HCT116 (cell line): ENCODE data around the gene DHRS4. TPM values are rescaled to one million over a fixed set of nuclear protein-coding genes. Genes with fewer than 3 reads are reported as not detected.

ENCODE experiments used
- ATAC-seq: fragments of 200-7000 bp; cut with Tn5 transposase; 2 replicates; pipeline ENCODE4 v1.9.1; 2020; ENCODE audit warnings: mild to moderate bottlenecking, moderate library complexity
- BruUV-seq: library from RNA; stranded (reverse); fragments of 400-500 nt; replicated peaks from 2 replicates; lab custom pipeline; 2021; lab: Mats Ljungman, UMichigan
- CTCF ChIA-PET: fragments of 300-600 bp; sonication (Branson Sonifier 250); formaldehyde crosslinking; loops from one replicate; lab custom pipeline; 2021; ENCODE audit warnings: antibody characterized with exemption; lab: Charles Lee
- POLR2A ChIA-PET: fragments of 300-600, 350-600 bp; sonication (Branson Sonifier 250); formaldehyde crosslinking; loops from one replicate; lab custom pipeline; 2021; ENCODE audit warnings: antibody characterized with exemption; lab: Charles Lee
- RAD21 ChIA-PET, 2 experiments: fragments of 300-600 bp; sonication (Branson Sonifier 250); formaldehyde crosslinking; loops; one replicate each; lab custom pipeline; 2023; ENCODE audit warnings: low total read pairs in 2 of 2; ENCODE audit not compliant: uncharacterized antibody in 2 of 2, unreplicated experiment in 2 of 2, low non-redundant PET in 1 of 2; lab: Charles Lee
- DNase-seq: peaks from one replicate; pipeline ENCODE4 v3.0.0-alpha.2; 2010; ENCODE audit warnings: low read depth, low spot score
- H2AFZ ChIP-seq: fragments of 200-600 bp; shearing (Covaris generic), sonication (generic); 2 replicates; pipeline ENCODE4 v1.6.1; 2017; ENCODE audit warnings: low read depth, mixed run types, mixed read lengths, antibody characterized with exemption, low read length; ENCODE audit not compliant: poor library complexity, severe bottlenecking
- H3K27ac ChIP-seq: 2 replicates; pipeline ENCODE4 v1.5.1; 2012; ENCODE audit warnings: low read depth, low read length
- H3K27me3 ChIP-seq: fragments of 200-600 bp; sonication (generic); 2 replicates; pipeline ENCODE4 v1.6.1; 2016; ENCODE audit warnings: mixed run types, low read length, mixed read lengths; ENCODE audit not compliant: insufficient read depth
- H3K36me3 ChIP-seq, 2 experiments: fragments of 200-500 bp in 1 of 2; fragments of 200-600 bp in 1 of 2; sonication (Bioruptor generic) in 1 of 2; sonication (generic) in 1 of 2; 2 replicates each; pipeline versions ENCODE4 v1.5.1 to v1.6.1; 2014 to 2016; ENCODE audit warnings: low read length in 2 of 2, inconsistent platforms in 1 of 2, mixed read lengths in 1 of 2, mixed run types in 1 of 2; ENCODE audit not compliant: insufficient read depth in 2 of 2, control insufficient read depth in 1 of 2
- H3K4me1 ChIP-seq, 2 experiments: fragments of 200-600 bp in 1 of 2; sonication (generic) in 1 of 2; 2 replicates each; pipeline versions ENCODE4 v1.5.1 to v1.6.1; 2012 to 2017; ENCODE audit warnings: low read length in 2 of 2, inconsistent platforms in 1 of 2, mild to moderate bottlenecking in 1 of 2, mixed read lengths in 1 of 2, mixed run types in 1 of 2, moderate library complexity in 1 of 2; ENCODE audit not compliant: insufficient read depth in 2 of 2, control insufficient read depth in 1 of 2
- H3K4me2 ChIP-seq: fragments of 200-600 bp; sonication (generic); 2 replicates; pipeline ENCODE4 v1.6.1; 2017; ENCODE audit warnings: mixed run types, low read length, mixed read lengths
- H3K4me3 ChIP-seq, 2 experiments: fragments of 200-600 bp in 1 of 2; sonication (generic) in 1 of 2; replicated peaks in 1 of 2; 2 replicates each; pipeline ENCODE4 v1.5.1; 2011 to 2016; ENCODE audit warnings: low read length in 2 of 2, control low read depth in 1 of 2, low read depth in 1 of 2, mild to moderate bottlenecking in 1 of 2, mixed read lengths in 1 of 2, mixed run types in 1 of 2
- H3K79me2 ChIP-seq: fragments of 200-600 bp; sonication (generic); 2 replicates; pipeline ENCODE4 v1.6.1; 2017; ENCODE audit warnings: mild to moderate bottlenecking, mixed run types, low read length, moderate library complexity, mixed read lengths; ENCODE audit not compliant: insufficient read depth
- H3K9ac ChIP-seq: fragments of 200-600 bp; sonication (generic); 2 replicates; pipeline ENCODE4 v1.6.1; 2016; ENCODE audit warnings: low read length, mixed read lengths
- H3K9me2 ChIP-seq: fragments of 200-600 bp; sonication (generic), shearing (Covaris generic); 2 replicates; pipeline ENCODE4 v1.6.1; 2017; ENCODE audit warnings: mixed run types, mild to moderate bottlenecking, moderate library complexity; ENCODE audit not compliant: insufficient read depth
- H3K9me3 ChIP-seq, 2 experiments: fragments of 200-500 bp in 1 of 2; fragments of 200-600 bp in 1 of 2; sonication (Bioruptor generic) in 1 of 2; sonication (generic) in 1 of 2; 2 replicates each; pipeline ENCODE4 v1.6.1; 2014 to 2017; ENCODE audit warnings: low read length in 2 of 2, mixed read lengths in 2 of 2, inconsistent platforms in 1 of 2, low read depth in 1 of 2, mild to moderate bottlenecking in 1 of 2, mixed run types in 1 of 2, moderate library complexity in 1 of 2; ENCODE audit not compliant: control insufficient read depth in 1 of 2, insufficient read depth in 1 of 2
- H4K20me1 ChIP-seq: fragments of 200-600 bp; sonication (generic), shearing (Covaris generic); 2 replicates; pipeline ENCODE4 v1.6.1; 2017; ENCODE audit warnings: mixed run types, mild to moderate bottlenecking, moderate library complexity; ENCODE audit not compliant: insufficient read depth
- CEBPB ChIP-seq: IDR thresholded peaks from 2 replicates; pipeline ENCODE4 v1.6.1; 2012; ENCODE audit warnings: low read depth
- EGR1 ChIP-seq: IDR thresholded peaks from 2 replicates; pipeline ENCODE4 v1.6.1; 2012; ENCODE audit warnings: low read depth
- EZH2 ChIP-seq: fragments of 200-600 bp; sonication (generic); IDR thresholded peaks from 2 replicates; pipeline ENCODE4 v1.6.1; 2017; ENCODE audit warnings: antibody characterized with exemption, mixed run types
- EZH2phosphoT487 ChIP-seq: fragments of 200-600 bp; IDR thresholded peaks from 2 replicates; pipeline ENCODE4 v1.6.1; 2018; ENCODE audit warnings: antibody characterized with exemption, borderline replicate concordance
- FOSL1 ChIP-seq: IDR thresholded peaks from 2 replicates; pipeline ENCODE4 v1.6.1; 2012; ENCODE audit warnings: low read depth
- JUND ChIP-seq: IDR thresholded peaks from 2 replicates; pipeline ENCODE4 v1.6.1; 2012
- POLR2A ChIP-seq: IDR thresholded peaks from 2 replicates; pipeline ENCODE4 v1.7.0; 2011; ENCODE audit warnings: borderline replicate concordance; ENCODE audit not compliant: insufficient read depth, insufficient read length; ENCODE audit errors: extremely low read depth
- POLR2AphosphoS5 ChIP-seq: IDR thresholded peaks from 2 replicates; pipeline ENCODE4 v1.6.1; 2011; ENCODE audit warnings: mild to moderate bottlenecking, low read depth, low read length, moderate library complexity
- SIN3A ChIP-seq: IDR thresholded peaks from 2 replicates; pipeline ENCODE4 v1.6.1; 2012; ENCODE audit warnings: low read depth
- SP1 ChIP-seq: IDR thresholded peaks from 2 replicates; pipeline ENCODE4 v1.6.1; 2012; ENCODE audit warnings: low read depth
- SRF ChIP-seq: IDR thresholded peaks from 2 replicates; pipeline ENCODE4 v1.6.1; 2012; ENCODE audit warnings: low read depth
- TCF7L2 ChIP-seq: IDR thresholded peaks from 2 replicates; pipeline ENCODE4 v1.7.0; 2011; ENCODE audit warnings: borderline replicate concordance, inconsistent platforms; ENCODE audit not compliant: insufficient read depth, insufficient read length; ENCODE audit errors: extremely low read depth
- YY1 ChIP-seq: IDR thresholded peaks from 2 replicates; pipeline ENCODE4 v1.6.1; 2011; ENCODE audit warnings: low read length, low read depth, moderate library complexity, mild to moderate bottlenecking; ENCODE audit not compliant: insufficient replicate concordance; ENCODE audit errors: extremely low read depth
- ZNF274 ChIP-seq: fragments of 200-500 bp; sonication (Bioruptor generic); IDR thresholded peaks from 2 replicates; pipeline ENCODE4 v1.6.1; 2014; ENCODE audit warnings: mild to moderate bottlenecking, low read depth, low read length, inconsistent platforms
- intact Hi-C: fragments of 100-400 bp; cut with micrococcal nuclease; formaldehyde crosslinking; loops from 2 replicates; pipeline ENCODE4 v1.10.0; 2022
- total RNA-seq: library from RNA; stranded (reverse); gene quantifications from one replicate; pipeline ENCODE4 v1.2.1, GENCODE V29; 2021; ENCODE audit not compliant: unreplicated experiment
- TF ChIP-seq, protein P1 (sequence below): IDR thresholded peaks from 2 replicates; pipeline ENCODE4 v1.6.1; 2012
- TF ChIP-seq, protein P2 (sequence below): IDR thresholded peaks from 2 replicates; pipeline ENCODE4 v1.6.1; 2012
- TF ChIP-seq, protein P3 (sequence below): IDR thresholded peaks from 2 replicates; pipeline ENCODE4 v1.6.1; 2011; ENCODE audit warnings: mild to moderate bottlenecking, low read length, moderate library complexity; ENCODE audit not compliant: insufficient replicate concordance; ENCODE audit errors: extremely low read depth
- TF ChIP-seq, protein P4 (sequence below): IDR thresholded peaks from 2 replicates; pipeline ENCODE4 v1.6.1; 2012; ENCODE audit warnings: low read depth

Gene DHRS4
- total RNA-seq, 1 experiment from 2014 or later, result 21.8 TPM

DNA sequence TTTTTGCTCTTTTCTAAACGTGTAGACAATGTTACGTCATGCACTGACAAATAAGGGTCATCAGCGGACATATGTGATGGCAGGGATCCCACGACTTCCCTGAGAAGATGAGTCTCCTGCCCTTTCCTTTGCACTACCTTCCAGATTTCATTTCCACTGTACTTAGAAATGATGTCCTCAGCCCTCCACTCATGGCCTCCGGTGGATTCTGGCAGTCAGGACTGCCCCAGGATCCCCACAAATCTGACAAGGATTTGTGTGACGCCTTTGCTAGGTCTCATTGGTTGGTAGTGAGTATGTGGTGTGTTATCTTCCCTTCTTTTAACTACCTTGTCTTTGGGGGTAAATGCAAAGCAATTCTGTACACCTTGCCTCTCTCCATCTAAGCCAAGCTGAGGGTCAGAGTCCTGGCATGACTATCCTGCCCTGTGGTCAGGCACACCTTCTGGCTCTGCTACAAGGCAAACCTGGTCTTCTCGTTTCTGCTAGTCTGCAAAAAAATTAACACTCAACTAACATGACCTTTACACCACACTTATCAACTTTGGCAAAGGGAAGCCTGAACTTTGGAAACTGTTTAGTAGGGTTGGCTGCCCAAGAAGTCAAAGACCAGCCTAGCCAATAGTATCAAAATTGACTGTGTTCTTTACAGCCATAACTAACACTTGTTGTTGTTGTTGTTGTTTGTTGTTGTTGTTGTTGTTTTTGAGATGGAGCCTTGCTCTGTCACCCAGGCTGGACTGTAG lies 17.3 kb upstream of the DHRS4 start:
- no peaks in the 10 kb centered on the region for H3K9me2 ChIP-seq
- H3K4me1 ChIP-seq, result no peaks in the 10 kb centered on the region
- H3K4me2 ChIP-seq, result no peak overlapping the region
- H3K4me3 ChIP-seq, result no peak overlapping the region
- ATAC-seq (no peak), DNase-seq (no peak)
- H2AFZ ChIP-seq, result no peak overlapping the region
- no peaks in the 10 kb centered on the region for H3K9me3 ChIP-seq
- no peaks in the 10 kb centered on the region for H3K79me2 ChIP-seq
- ChIA-PET CTCF (no interaction called here), POLR2A (no interaction called here), RAD21 (no interaction called here)
- no peak overlapping the region for H3K27ac ChIP-seq
- no peaks in the 10 kb centered on the region for H4K20me1 ChIP-seq
- no peak for TF ChIP-seq CEBPB
- TF ChIP-seq, protein P1, sequence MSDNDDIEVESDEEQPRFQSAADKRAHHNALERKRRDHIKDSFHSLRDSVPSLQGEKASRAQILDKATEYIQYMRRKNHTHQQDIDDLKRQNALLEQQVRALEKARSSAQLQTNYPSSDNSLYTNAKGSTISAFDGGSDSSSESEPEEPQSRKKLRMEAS, result no peak
- TF ChIP-seq EZH2, result no peak
- no peak for TF ChIP-seq JUND
- no peak for TF ChIP-seq SP1
- TF ChIP-seq YY1, result no peak
- TF ChIP-seq EGR1, result no peak
- TF ChIP-seq FOSL1, result no peak
- no peak for TF ChIP-seq ZNF274
- TF ChIP-seq, protein P2, sequence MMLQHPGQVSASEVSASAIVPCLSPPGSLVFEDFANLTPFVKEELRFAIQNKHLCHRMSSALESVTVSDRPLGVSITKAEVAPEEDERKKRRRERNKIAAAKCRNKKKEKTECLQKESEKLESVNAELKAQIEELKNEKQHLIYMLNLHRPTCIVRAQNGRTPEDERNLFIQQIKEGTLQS, result no peak
- TF ChIP-seq TCF7L2, result no peak
- no peak for TF ChIP-seq EZH2phosphoT487
- no peak for TF ChIP-seq POLR2AphosphoS5
- no peak for TF ChIP-seq SRF
- TF ChIP-seq POLR2A, result no peak
- TF ChIP-seq, protein P3, sequence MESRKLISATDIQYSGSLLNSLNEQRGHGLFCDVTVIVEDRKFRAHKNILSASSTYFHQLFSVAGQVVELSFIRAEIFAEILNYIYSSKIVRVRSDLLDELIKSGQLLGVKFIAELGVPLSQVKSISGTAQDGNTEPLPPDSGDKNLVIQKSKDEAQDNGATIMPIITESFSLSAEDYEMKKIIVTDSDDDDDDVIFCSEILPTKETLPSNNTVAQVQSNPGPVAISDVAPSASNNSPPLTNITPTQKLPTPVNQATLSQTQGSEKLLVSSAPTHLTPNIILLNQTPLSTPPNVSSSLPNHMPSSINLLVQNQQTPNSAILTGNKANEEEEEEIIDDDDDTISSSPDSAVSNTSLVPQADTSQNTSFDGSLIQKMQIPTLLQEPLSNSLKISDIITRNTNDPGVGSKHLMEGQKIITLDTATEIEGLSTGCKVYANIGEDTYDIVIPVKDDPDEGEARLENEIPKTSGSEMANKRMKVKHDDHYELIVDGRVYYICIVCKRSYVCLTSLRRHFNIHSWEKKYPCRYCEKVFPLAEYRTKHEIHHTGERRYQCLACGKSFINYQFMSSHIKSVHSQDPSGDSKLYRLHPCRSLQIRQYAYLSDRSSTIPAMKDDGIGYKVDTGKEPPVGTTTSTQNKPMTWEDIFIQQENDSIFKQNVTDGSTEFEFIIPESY, result no peak
- TF ChIP-seq, protein P4, sequence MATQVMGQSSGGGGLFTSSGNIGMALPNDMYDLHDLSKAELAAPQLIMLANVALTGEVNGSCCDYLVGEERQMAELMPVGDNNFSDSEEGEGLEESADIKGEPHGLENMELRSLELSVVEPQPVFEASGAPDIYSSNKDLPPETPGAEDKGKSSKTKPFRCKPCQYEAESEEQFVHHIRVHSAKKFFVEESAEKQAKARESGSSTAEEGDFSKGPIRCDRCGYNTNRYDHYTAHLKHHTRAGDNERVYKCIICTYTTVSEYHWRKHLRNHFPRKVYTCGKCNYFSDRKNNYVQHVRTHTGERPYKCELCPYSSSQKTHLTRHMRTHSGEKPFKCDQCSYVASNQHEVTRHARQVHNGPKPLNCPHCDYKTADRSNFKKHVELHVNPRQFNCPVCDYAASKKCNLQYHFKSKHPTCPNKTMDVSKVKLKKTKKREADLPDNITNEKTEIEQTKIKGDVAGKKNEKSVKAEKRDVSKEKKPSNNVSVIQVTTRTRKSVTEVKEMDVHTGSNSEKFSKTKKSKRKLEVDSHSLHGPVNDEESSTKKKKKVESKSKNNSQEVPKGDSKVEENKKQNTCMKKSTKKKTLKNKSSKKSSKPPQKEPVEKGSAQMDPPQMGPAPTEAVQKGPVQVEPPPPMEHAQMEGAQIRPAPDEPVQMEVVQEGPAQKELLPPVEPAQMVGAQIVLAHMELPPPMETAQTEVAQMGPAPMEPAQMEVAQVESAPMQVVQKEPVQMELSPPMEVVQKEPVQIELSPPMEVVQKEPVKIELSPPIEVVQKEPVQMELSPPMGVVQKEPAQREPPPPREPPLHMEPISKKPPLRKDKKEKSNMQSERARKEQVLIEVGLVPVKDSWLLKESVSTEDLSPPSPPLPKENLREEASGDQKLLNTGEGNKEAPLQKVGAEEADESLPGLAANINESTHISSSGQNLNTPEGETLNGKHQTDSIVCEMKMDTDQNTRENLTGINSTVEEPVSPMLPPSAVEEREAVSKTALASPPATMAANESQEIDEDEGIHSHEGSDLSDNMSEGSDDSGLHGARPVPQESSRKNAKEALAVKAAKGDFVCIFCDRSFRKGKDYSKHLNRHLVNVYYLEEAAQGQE, result no peak
- TF ChIP-seq SIN3A, result no peak
- no peak overlapping the region for H3K9ac ChIP-seq
- no peaks in the 10 kb centered on the region for H3K27me3 ChIP-seq
- H3K36me3 ChIP-seq, result no peaks in the 10 kb centered on the region
- intact Hi-C loops, result no loop called here
- no TSS peak for BruUV-seq
